ENCODE measurements around the gene SDK1.

SDK1 gene

GRCh38 chr7:3301831-3302618, 973 bp downstream of the SDK1 start:
- no peak overlapping the region for H3K4me3 ChIP-seq (ENCODE audit: low read depth, low read length)

GRCh38 chr7:3302681-3303320, 1.7 kb downstream of the SDK1 start:
- no peak for TF ChIP-seq CTCF (IDR thresholded peaks at IDR 0.05; ENCODE audit: low read depth, low read length)
- H3K4me3 ChIP-seq (ENCODE audit: low read depth, low read length): no peak overlapping the region

More at GRCh38 chr7:3301831-3302618, 973 bp downstream of the SDK1 start:
- no peak for TF ChIP-seq CTCF (IDR thresholded peaks at IDR 0.05; ENCODE audit: low read depth, low read length)

GRCh38 chr7:3304131-3304530, 3.1 kb downstream of the SDK1 start:
- H3K4me3 ChIP-seq (ENCODE audit: low read depth, low read length): no peak overlapping the region
- TF ChIP-seq CTCF (IDR thresholded peaks at IDR 0.05; ENCODE audit: low read depth, low read length): no peak

- H3K4me3 ChIP-seq (ENCODE audit: low read depth, low read length): no peak overlapping the region
- no peak for TF ChIP-seq CTCF (IDR thresholded peaks at IDR 0.05; ENCODE audit: low read depth, low read length)
These were observed 6.4 kb downstream of the SDK1 start for GRCh38 chr7:3307435-3307834.

- no peak overlapping the region for H3K4me3 ChIP-seq (ENCODE audit: low read depth, low read length)
- TF ChIP-seq CTCF (IDR thresholded peaks at IDR 0.05; ENCODE audit: low read depth, low read length): no peak
These were observed 8.1 kb downstream of the SDK1 start for GRCh38 chr7:3309140-3309539.

- no peak for TF ChIP-seq CTCF (IDR thresholded peaks at IDR 0.05; ENCODE audit: low read depth, low read length)
These were observed 8.9 kb downstream of the SDK1 start for GRCh38 chr7:3309956-3310355.

GRCh38 chr7:3310884-3311283, 9.8 kb downstream of the SDK1 start:
- TF ChIP-seq CTCF (IDR thresholded peaks at IDR 0.05; ENCODE audit: low read depth, low read length): no peak
- no peak overlapping the region for H3K4me3 ChIP-seq (ENCODE audit: low read depth, low read length)

More at GRCh38 chr7:3309956-3310355, 8.9 kb downstream of the SDK1 start:
- H3K4me3 ChIP-seq (ENCODE audit: low read depth, low read length): no peak overlapping the region

All from WI38 (cell line).